Loucy (cell line): ENCODE data around the gene TMEM233.

Experiments
- EZH2phosphoT487 ChIP-seq: fragments of 200-600 bp; IDR thresholded peaks from 2 replicates; pipeline ENCODE4 v1.6.1; 2018; ENCODE audit warnings: antibody characterized with exemption, mild to moderate bottlenecking, moderate library complexity, borderline replicate concordance
- TF ChIP-seq, protein P1 (sequence below): fragments of 200-600 bp; sonication (generic); conservative IDR thresholded peaks from 2 replicates; pipeline ENCODE4 v1.5.1; 2014; ENCODE audit warnings: mild to moderate bottlenecking, antibody characterized with exemption, low read length

DNA sequence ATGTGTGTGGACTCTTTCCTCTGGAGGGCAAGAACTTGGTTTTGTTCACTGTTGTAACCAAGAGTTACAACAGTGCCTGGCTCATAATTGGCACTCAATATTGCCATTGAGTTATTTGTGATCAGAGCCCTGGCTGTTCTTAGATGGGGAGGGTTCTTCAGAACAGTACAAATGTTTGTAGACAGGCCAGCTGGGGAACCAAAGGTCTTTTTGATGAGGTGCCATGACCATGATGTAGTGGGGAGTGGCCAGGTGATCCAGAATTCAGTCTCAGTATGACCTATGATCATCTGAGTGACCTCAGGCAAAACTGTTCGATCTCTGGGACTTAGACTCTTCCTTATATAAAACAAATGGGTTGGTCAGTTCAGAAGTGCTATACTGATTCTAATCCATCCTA, 71.1 kb downstream of the TMEM233 start:
- TF ChIP-seq, protein P1, sequence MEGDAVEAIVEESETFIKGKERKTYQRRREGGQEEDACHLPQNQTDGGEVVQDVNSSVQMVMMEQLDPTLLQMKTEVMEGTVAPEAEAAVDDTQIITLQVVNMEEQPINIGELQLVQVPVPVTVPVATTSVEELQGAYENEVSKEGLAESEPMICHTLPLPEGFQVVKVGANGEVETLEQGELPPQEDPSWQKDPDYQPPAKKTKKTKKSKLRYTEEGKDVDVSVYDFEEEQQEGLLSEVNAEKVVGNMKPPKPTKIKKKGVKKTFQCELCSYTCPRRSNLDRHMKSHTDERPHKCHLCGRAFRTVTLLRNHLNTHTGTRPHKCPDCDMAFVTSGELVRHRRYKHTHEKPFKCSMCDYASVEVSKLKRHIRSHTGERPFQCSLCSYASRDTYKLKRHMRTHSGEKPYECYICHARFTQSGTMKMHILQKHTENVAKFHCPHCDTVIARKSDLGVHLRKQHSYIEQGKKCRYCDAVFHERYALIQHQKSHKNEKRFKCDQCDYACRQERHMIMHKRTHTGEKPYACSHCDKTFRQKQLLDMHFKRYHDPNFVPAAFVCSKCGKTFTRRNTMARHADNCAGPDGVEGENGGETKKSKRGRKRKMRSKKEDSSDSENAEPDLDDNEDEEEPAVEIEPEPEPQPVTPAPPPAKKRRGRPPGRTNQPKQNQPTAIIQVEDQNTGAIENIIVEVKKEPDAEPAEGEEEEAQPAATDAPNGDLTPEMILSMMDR = no peak
- no peak for TF ChIP-seq EZH2phosphoT487
